ENCODE measurements around the gene NAA20. TPM values are rescaled to one million over a fixed set of nuclear protein-coding genes. Genes with fewer than 3 reads are reported as not detected.

NAA20 gene
- total RNA-seq, 1 experiment from 2014 or later = 65.6 TPM

GRCh38 chr20:19975436-19975799 is 41.7 kb upstream of the NAA20 start:
- H3K36me3 ChIP-seq (ENCODE audit: control insufficient read depth, insufficient read depth, low read length) = no peaks in the 10 kb centered on the region
- POLR2A ChIA-PET = interaction anchor here (1.1 kb wide), 1 partner anchor 17 kb away, joined by 3 read pairs; no protein-coding TSS in a partner anchor
- peak; percentile 57 for ATAC-seq
- no peak for DNase-seq (ENCODE audit: low read depth, low spot score)
- in situ Hi-C loops (cut with HindIII; ENCODE audit: low pct_unique_long_range_greater_than_20kb, low sequenced_read_pairs) (no loop called here), intact Hi-C loops (cut with micrococcal nuclease; ENCODE audit: unreplicated experiment) (loop anchor here (5.0 kb wide), 1 partner anchor 88 kb away; no protein-coding TSS in a partner anchor)
- no peaks in the 10 kb centered on the region for H3K9me3 ChIP-seq (ENCODE audit: control insufficient read depth, insufficient read depth, low read depth, low read length)
- H3K27me3 ChIP-seq (ENCODE audit: control insufficient read depth, insufficient read depth, low read length) = no peaks in the 10 kb centered on the region
- BruUV-seq (replicated peaks) = no TSS peak
- CTCF ChIA-PET = interaction anchor here (0.6 to 1.0 kb wide), 5 partner anchors 11 to 282 kb away, joined by 3 to 5 read pairs (median 4); no protein-coding TSS in a partner anchor
- TF ChIP-seq SIN3A (IDR thresholded peaks at IDR 0.05; ENCODE audit: borderline replicate concordance, insufficient read depth, low read depth, low read length) (no peak), TCF7L2 (IDR thresholded peaks at IDR 0.05; ENCODE audit: low read depth, low read length) (no peak), CTCF (IDR thresholded peaks at IDR 0.05) (no peak), POLR2AphosphoS5 (IDR thresholded peaks at IDR 0.05; ENCODE audit: low read depth, low read length) (no peak), REST (IDR thresholded peaks at IDR 0.05; ENCODE audit: insufficient read depth in 1 of 2, low read depth in 2 of 2, low read length in 1 of 2) (no peak)
- H3K27ac ChIP-seq (ENCODE audit: low read length) = peak overlapping the region; percentile 89
- H3K4me3 ChIP-seq (ENCODE audit: low read depth in 2 of 2, low read length in 2 of 2) = peak overlapping the region; percentile 52 to 68
- peaks cover 44% of the 10 kb centered on the region for H3K4me1 ChIP-seq (ENCODE audit: control insufficient read depth, insufficient read depth, low read length)

GRCh38 chr20:19975901-19976300 is 41.3 kb upstream of the NAA20 start:
- ChIA-PET POLR2A (interaction anchor here (1.1 kb wide), 1 partner anchor 16 kb away, joined by 3 read pairs; no protein-coding TSS in a partner anchor), CTCF (interaction anchor here (0.8 kb wide), 1 partner anchor 161 kb away, joined by 4 read pairs; no protein-coding TSS in a partner anchor)
- Histone ChIP-seq H3K4me1 (ENCODE audit: control insufficient read depth, insufficient read depth, low read length) (peaks cover 49% of the 10 kb centered on the region), H3K27me3 (ENCODE audit: control insufficient read depth, insufficient read depth, low read length) (no peaks in the 10 kb centered on the region), H3K27ac (ENCODE audit: low read length) (peak overlapping the region; percentile 89), H3K36me3 (ENCODE audit: control insufficient read depth, insufficient read depth, low read length) (no peaks in the 10 kb centered on the region), H3K9me3 (ENCODE audit: control insufficient read depth, insufficient read depth, low read depth, low read length) (no peaks in the 10 kb centered on the region), H3K4me3 (ENCODE audit: low read depth in 2 of 2, low read length in 2 of 2) (peak overlapping the region; percentile 52 to 68)
- intact Hi-C loops (cut with micrococcal nuclease; ENCODE audit: unreplicated experiment) = loop anchor here (5.0 kb wide), 1 partner anchor 89 kb away; no protein-coding TSS in a partner anchor
- DNase-seq (ENCODE audit: low read depth, low spot score) (no peak), ATAC-seq (no peak)
- no TSS peak for BruUV-seq (replicated peaks)
- in situ Hi-C loops (cut with HindIII; ENCODE audit: low pct_unique_long_range_greater_than_20kb, low sequenced_read_pairs) = no loop called here
- TF ChIP-seq SIN3A (IDR thresholded peaks at IDR 0.05; ENCODE audit: borderline replicate concordance, insufficient read depth, low read depth, low read length) (no peak), POLR2AphosphoS5 (IDR thresholded peaks at IDR 0.05; ENCODE audit: low read depth, low read length) (no peak)
